ENCODE data around the gene PUS3. TPM values are rescaled to one million over a fixed set of nuclear protein-coding genes. Genes with fewer than 3 reads are reported as not detected.

PUS3 gene
- polyA plus RNA-seq, 1 experiment, result 13.2 TPM

- no peak overlapping the region for H3K4me3 ChIP-seq (ENCODE audit: low read depth, low read length)
- no peaks in the 10 kb centered on the region; the same call in 1 of the 2 replicates for H3K9me3 ChIP-seq (ENCODE audit: control insufficient read depth, insufficient read depth, low read length)
- no peak for DNase-seq (ENCODE audit: low read depth, low spot score)
- H3K27ac ChIP-seq (ENCODE audit: low read depth, low read length), result no peak overlapping the region
- no peak for TF ChIP-seq CTCF (IDR thresholded peaks at IDR 0.05; ENCODE audit: low read depth, low read length)
- peaks cover 25% of the 10 kb centered on the region for H3K27me3 ChIP-seq (ENCODE audit: control insufficient read depth, insufficient read depth, low read length)
- ChIA-PET CTCF (no interaction called here), POLR2A (no interaction called here)
These were observed 47.1 kb upstream of the PUS3 start for GRCh38 chr11:125950178-125950490.

DNA sequence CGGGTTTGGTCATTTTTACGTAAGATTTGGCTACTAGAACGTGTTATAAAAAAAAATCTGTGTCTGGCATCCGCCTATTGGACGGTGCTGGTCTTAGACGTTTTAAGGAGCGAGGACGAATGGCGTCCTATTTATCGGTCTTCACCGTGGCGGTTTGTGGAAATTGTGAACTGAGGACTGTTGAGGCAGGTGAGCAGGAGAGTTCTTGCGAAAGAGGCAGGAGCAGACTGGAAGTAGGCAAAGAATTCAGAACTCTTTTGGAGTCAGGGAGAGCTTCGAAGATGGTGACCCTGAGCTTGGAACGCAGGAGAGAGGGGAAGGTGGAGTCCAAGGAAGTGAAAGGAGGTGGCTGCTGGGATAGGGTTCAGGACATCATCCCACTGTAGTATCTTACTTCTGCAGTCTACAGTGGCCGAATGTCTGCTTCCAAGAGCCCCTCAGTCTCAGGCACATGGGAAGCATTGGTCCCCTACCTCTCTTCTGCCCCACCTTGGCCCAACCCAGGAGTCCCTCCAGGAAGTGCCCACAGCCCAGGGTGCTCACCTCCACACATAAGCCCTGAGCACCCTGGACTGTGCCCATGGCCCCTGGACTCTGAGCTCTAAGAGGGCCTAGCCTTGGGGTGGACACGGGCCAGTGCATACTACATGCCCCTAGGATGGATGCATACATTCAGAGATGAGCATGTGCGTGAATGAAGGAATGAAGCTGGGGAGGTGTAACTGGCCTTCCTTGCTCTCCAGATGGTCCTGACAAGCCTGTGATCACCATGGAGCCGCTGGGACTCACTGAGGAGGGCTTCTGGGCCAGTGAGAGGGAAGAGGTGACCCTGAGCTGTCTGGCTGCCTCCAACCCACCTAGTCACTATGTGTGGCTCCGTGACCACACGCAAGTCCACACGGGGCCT is 46.5 kb upstream of the PUS3 start:
- Histone ChIP-seq H3K9me3 (ENCODE audit: control insufficient read depth, insufficient read depth, low read length) (no peaks in the 10 kb centered on the region; the same call in 1 of the 2 replicates), H3K4me3 (ENCODE audit: low read depth, low read length) (no peak overlapping the region), H3K27ac (ENCODE audit: low read depth, low read length) (no peak overlapping the region), H3K27me3 (ENCODE audit: control insufficient read depth, insufficient read depth, low read length) (peaks cover 25% of the 10 kb centered on the region)
- ChIA-PET CTCF (no interaction called here), POLR2A (no interaction called here)
- TF ChIP-seq CTCF (IDR thresholded peaks at IDR 0.05; ENCODE audit: low read depth, low read length), result no peak
- DNase-seq (ENCODE audit: low read depth, low spot score), result no peak

DNA sequence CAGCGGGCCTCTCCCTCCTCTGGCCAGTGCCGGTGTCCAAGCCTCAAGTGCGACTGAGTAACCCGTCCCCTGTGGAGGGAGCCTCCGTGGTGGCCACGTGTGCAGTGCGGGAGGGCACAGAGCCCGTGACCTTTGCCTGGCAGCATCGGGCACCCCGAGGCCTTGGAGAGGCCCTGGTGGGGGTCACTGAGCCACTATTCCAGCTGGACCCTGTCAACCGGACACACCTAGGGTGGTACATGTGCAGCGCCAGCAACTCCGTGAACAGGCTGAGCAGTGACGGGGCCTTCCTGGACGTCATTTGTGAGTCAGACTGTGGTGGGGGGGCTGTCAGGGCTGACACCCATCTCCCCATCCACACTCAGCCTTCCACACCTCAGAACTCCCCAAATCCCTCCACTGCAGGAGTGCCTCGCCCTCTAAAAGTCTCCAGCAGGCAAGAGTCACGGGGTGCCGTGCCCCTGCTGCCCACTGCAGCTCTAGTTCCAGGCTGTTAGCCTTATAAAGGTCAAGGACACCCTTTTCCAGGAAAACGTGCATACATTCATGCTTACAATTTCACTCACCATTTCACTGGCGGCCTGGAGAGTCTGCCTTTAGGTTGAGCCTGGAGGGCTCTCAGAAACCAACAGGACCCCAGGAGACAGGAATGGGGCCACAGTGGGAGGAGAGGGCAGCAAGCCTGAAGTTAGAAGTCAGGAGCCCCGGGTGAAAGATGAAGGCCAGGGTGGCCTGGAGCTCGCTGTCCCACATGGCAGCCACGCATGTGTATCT is 45.5 kb upstream of the PUS3 start:
- Histone ChIP-seq H3K4me3 (ENCODE audit: low read depth, low read length) (no peak overlapping the region), H3K27ac (ENCODE audit: low read depth, low read length) (no peak overlapping the region), H3K27me3 (ENCODE audit: control insufficient read depth, insufficient read depth, low read length) (peaks cover 30% of the 10 kb centered on the region), H3K9me3 (ENCODE audit: control insufficient read depth, insufficient read depth, low read length) (no peaks in the 10 kb centered on the region; the same call in 1 of the 2 replicates)
- no peak for TF ChIP-seq CTCF (IDR thresholded peaks at IDR 0.05; ENCODE audit: low read depth, low read length)
- DNase-seq (ENCODE audit: low read depth, low spot score), result no peak
- ChIA-PET CTCF (no interaction called here), POLR2A (no interaction called here)

GRCh38 chr11:125947419-125948277 is 44.6 kb upstream of the PUS3 start:
- no peaks in the 10 kb centered on the region for H3K9me3 ChIP-seq (ENCODE audit: control insufficient read depth, insufficient read depth, low read length)
- H3K4me3 ChIP-seq (ENCODE audit: low read depth, low read length), result no peak overlapping the region
- H3K27me3 ChIP-seq (ENCODE audit: control insufficient read depth, insufficient read depth, low read length), result peaks cover 32% of the 10 kb centered on the region
- CTCF ChIA-PET, result no interaction called here
- DNase-seq (ENCODE audit: low read depth, low spot score), result no peak
- no peak overlapping the region for H3K27ac ChIP-seq (ENCODE audit: low read depth, low read length)
- POLR2A ChIA-PET, result no interaction called here
- TF ChIP-seq CTCF (IDR thresholded peaks at IDR 0.05; ENCODE audit: low read depth, low read length), result no peak

Data from AG04450 (cell line).